ENCODE measurements around the gene CACNG5. TPM values are rescaled to one million over a fixed set of nuclear protein-coding genes. Genes with fewer than 3 reads are reported as not detected.

The CACNG5 gene
- total and polyA plus RNA-seq, 12 donors, result not detected

DNA sequence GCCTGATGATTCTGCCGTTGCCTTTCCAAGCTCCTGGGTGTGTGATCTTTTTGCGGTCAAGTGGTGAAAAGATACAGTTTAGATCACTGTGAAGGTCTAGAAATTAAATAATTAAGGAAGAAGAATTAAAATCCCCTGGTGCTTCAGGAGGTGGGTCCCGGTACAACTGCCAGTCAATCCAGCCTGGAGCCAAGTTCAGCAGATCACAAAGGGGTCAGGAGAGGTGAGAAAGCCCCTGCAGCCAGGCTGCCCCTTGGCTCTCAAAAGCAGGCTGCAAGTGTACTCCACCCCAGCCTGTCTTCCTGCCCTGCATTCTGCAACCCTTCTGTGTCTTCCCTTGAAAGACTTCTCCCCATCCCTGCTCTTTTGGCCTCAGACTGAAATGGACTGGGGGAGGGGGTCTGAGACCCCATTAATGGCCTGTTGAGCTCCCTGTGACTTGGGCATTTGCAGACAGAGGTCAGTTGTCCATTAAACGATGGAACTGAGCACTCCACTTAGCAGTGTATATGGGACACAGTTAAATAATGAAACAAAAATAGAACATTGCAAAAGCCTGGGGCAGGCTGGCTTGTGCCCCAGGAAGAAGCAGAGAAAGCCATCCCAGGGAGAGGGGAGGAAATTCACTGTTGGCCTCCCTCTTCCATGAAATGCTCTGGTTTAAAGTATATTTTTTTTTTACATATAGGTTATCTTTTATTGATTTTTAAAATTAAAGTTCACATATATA lies 15.1 kb downstream of the CACNG5 start:
- H3K27ac ChIP-seq, result peak overlapping the region in 4 of 10 donors; percentile 35 to 55 (median 46)
- ATAC-seq (peak; percentile 75 to 99 (median 90)), DNase-seq (no peak)
- no peak overlapping the region for H3K4me3 ChIP-seq
- TF ChIP-seq, protein P1, sequence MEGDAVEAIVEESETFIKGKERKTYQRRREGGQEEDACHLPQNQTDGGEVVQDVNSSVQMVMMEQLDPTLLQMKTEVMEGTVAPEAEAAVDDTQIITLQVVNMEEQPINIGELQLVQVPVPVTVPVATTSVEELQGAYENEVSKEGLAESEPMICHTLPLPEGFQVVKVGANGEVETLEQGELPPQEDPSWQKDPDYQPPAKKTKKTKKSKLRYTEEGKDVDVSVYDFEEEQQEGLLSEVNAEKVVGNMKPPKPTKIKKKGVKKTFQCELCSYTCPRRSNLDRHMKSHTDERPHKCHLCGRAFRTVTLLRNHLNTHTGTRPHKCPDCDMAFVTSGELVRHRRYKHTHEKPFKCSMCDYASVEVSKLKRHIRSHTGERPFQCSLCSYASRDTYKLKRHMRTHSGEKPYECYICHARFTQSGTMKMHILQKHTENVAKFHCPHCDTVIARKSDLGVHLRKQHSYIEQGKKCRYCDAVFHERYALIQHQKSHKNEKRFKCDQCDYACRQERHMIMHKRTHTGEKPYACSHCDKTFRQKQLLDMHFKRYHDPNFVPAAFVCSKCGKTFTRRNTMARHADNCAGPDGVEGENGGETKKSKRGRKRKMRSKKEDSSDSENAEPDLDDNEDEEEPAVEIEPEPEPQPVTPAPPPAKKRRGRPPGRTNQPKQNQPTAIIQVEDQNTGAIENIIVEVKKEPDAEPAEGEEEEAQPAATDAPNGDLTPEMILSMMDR (IDR thresholded peaks at IDR 0.05), result no peak
- intact Hi-C loops (cut with DNase I), result no loop called here
- 71 to 73% methylated on average over 4 of the region's 4 CpGs for WGBS, 2 donors
- H3K36me3 ChIP-seq, result no peaks in the 10 kb centered on the region
- H3K27me3 ChIP-seq, result peaks cover 0 to under 1% (median 0%) of the 10 kb centered on the region in 7 donors
- peaks cover 0 to 16% (median 5%) of the 10 kb centered on the region in 9 donors for H3K4me1 ChIP-seq
- peaks cover 0 to 18% (median 0%) of the 10 kb centered on the region in 11 donors for H3K9me3 ChIP-seq

DNA sequence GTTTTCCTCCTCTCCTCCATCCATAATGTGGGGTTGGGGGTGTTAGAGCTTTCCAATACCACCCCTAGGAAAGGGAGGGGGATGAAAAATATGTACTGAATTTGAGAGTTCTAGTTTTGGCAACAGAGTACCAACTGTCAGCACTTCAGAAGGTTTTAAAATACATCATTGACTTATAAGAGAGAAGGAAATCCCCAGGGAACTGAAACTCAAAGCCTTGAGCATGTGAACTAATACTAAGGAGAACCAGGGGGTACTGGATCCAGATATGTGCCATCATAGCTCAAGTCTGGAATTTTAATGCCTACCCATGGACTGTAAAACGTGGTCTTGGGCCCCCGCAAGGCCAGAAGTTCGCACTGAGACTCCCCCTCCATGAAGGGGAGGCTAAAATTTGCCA lies 15.8 kb downstream of the CACNG5 start:
- peaks cover 0 to 16% (median 5%) of the 10 kb centered on the region in 9 donors for H3K4me1 ChIP-seq
- no peaks in the 10 kb centered on the region for H3K36me3 ChIP-seq
- DNase-seq (no peak), ATAC-seq (peak in 1 of 8 donors; percentile 33)
- peak overlapping the region in 2 of 10 donors; percentile 5 to 7 for H3K27ac ChIP-seq
- no peak overlapping the region for H3K4me3 ChIP-seq
- TF ChIP-seq, protein P1 (IDR thresholded peaks at IDR 0.05), result no peak
- WGBS, 2 donors, result 68 to 83% methylated on average over 3 of the region's 3 CpGs
- H3K27me3 ChIP-seq, result no peaks in the 10 kb centered on the region
- intact Hi-C loops (cut with DNase I), result no loop called here
- peaks cover 0 to 23% (median 0%) of the 10 kb centered on the region in 11 donors for H3K9me3 ChIP-seq

DNA sequence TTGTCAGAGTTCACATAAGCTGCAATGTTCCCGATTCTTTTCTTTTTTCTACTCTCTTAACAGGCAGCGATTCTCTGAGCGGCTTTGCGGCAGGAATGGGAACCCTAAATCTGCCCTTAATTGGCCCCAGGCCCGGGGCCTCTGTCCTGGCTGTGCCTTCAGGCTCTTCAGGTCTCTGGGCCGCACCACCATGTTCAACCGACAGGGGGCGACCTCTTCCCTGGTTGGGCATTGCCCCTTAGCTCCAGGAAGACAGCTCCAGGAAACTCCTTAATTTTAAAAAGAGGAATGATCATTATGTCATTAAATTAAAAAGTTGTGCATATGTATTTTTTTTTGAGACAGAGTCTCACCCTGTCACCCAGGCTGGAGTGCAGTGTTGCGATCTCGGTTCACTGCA lies 20.3 kb downstream of the CACNG5 start:
- WGBS, 2 donors, result 69 to 71% methylated on average over 10 of the region's 10 CpGs
- DNase-seq (no peak), ATAC-seq (no peak)
- H3K9me3 ChIP-seq, result peaks cover 0 to 21% (median 0%) of the 10 kb centered on the region in 11 donors
- intact Hi-C loops (cut with DNase I), result no loop called here
- H3K4me3 ChIP-seq, result no peak overlapping the region
- TF ChIP-seq, protein P1 (IDR thresholded peaks at IDR 0.05), result peak in 4 of 9 donors; percentile 14 to 39 (median 20)
- no peaks in the 10 kb centered on the region for H3K36me3 ChIP-seq
- no peak overlapping the region for H3K27ac ChIP-seq
- H3K4me1 ChIP-seq, result peaks cover 0 to 8% (median under 1%) of the 10 kb centered on the region in 9 donors
- peaks cover 0 to 8% (median 0%) of the 10 kb centered on the region in 7 donors for H3K27me3 ChIP-seq

DNA sequence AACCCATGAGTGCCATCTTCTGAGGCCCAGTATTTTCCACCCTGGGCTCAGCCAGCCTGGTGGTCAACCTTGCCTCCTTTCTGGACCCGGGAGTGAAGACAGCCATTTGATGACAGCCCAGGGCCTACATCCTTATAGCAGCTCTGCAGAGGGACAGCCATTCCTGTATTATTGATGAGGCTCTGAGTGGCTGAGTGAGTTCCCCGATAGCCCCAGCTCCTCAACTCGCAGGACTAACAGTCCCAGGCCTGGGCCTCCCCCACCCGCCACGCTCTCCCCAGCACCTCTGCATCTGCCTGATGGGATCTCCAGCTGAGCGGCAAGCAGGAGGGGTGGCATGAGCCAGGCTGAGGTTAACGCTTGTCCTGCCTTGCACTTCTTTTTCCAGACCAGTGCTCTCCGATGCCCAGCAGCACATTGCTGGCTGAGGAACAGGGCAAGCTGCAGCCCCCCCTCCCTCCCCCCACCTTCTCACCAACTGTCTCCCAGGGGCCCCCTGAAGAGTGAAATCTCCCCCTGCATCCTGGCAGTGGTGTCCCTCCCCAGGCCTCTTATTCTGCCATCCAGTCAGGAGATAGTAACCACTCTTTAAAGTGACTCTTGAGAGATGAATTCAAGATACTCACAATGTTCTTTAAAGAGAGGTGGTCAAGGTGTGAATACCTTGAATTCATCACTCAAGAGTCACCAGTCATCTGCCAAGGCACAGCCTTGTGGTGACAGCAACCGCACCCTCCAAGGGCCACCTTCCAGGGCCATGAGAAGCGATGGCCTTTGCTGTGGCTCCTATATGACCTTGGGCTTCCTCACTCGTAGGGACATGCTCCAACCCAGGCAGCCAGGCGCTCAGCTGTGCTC lies 23.5 kb downstream of the CACNG5 start:
- intact Hi-C loops (cut with DNase I), result no loop called here
- H3K9me3 ChIP-seq, result peaks cover 0 to 26% (median under 1%) of the 10 kb centered on the region in 11 donors
- ATAC-seq (peak in 1 of 8 donors; percentile 47), DNase-seq (no peak)
- H3K27ac ChIP-seq, result no peak overlapping the region
- 37 to 64% methylated on average over 12 of the region's 12 CpGs for WGBS, 2 donors
- no peak overlapping the region for H3K4me3 ChIP-seq
- peaks cover 0 to 11% (median 0%) of the 10 kb centered on the region in 7 donors for H3K27me3 ChIP-seq
- H3K4me1 ChIP-seq, result no peaks in the 10 kb centered on the region
- TF ChIP-seq, protein P1 (IDR thresholded peaks at IDR 0.05), result no peak
- no peaks in the 10 kb centered on the region for H3K36me3 ChIP-seq
